Measurements from ENCODE around the gene GSTK1. TPM values are rescaled to one million over a fixed set of nuclear protein-coding genes. Genes with fewer than 3 reads are reported as not detected.

GSTK1 gene
- total and polyA plus RNA-seq, 2 donors (not counting 1 experiment from before 2014, with no cell fraction given): 181 to 315 TPM

- intact Hi-C loops (cut with micrococcal nuclease): no loop called here
- ChIA-PET POLR2A (interaction anchor here (1.4 kb wide), 1 partner anchor 11 kb away, joined by 3 read pairs; the partner anchor contains the start of gene GSTK1), CTCF (interaction anchor here (0.5 to 1.1 kb wide), 3 partner anchors 11 to 163 kb away, joined by 3 to 4 read pairs (median 3); no protein-coding TSS in a partner anchor)
- Mint-ChIP-seq H3K4me3 (peak overlapping the region; percentile 41), H3K27ac (peak overlapping the region; percentile 1), H3K27me3 (no peaks in the 10 kb centered on the region), H3K4me1 (peaks cover 53% of the 10 kb centered on the region), H3K9me3 (ENCODE audit: insufficient read depth) (peaks cover 5% of the 10 kb centered on the region)
- no peak overlapping the region for H3K4me3 ChIP-seq (ENCODE audit: control extremely low read depth in 1 of 5, extremely low read depth in 1 of 5, insufficient read depth in 1 of 5, low read depth in 2 of 5, low read length in 4 of 5)
- peak overlapping the region in 1 of 2 donors; percentile 68 for H3K27ac ChIP-seq (ENCODE audit: low read length in 2 of 2)
- ATAC-seq (ENCODE audit: low read depth) (no peak), DNase-seq (peak; percentile 20)
- H3K27me3 ChIP-seq (replicated peaks in 1 of 4; ENCODE audit: control extremely low read depth in 1 of 4, control insufficient read depth in 3 of 4, insufficient read depth in 4 of 4, low read length in 3 of 4): no peaks in the 10 kb centered on the region
- peaks cover 25 to 46% of the 10 kb centered on the region in 2 donors for H3K4me1 ChIP-seq (ENCODE audit: control insufficient read depth in 2 of 2, insufficient read depth in 2 of 2, low read length in 2 of 2)
- no peaks in the 10 kb centered on the region for H3K79me2 ChIP-seq (ENCODE audit: control insufficient read depth, insufficient read depth, low read length)
- no peak overlapping the region for H2AFZ ChIP-seq (ENCODE audit: insufficient read depth, low read depth, low read length, poor library complexity, severe bottlenecking)
- H3K9ac ChIP-seq (ENCODE audit: low read length): no peak overlapping the region
- TF ChIP-seq CTCF (IDR thresholded peaks at IDR 0.05) (no peak), EZH2 (IDR thresholded peaks at IDR 0.05; ENCODE audit: borderline replicate concordance, insufficient read depth, low read depth, low read length, poor library complexity, severe bottlenecking) (no peak)
- H3K9me3 ChIP-seq (ENCODE audit: control extremely low read depth in 1 of 3, control insufficient read depth in 2 of 3, insufficient read depth in 1 of 3, low read length in 2 of 3): peaks cover 0 to 12% (median 0%) of the 10 kb centered on the region in 3 donors
- no peaks in the 10 kb centered on the region for H4K20me1 ChIP-seq (ENCODE audit: control insufficient read depth, insufficient read depth, low read length, poor library complexity, severe bottlenecking)
- no peaks in the 10 kb centered on the region for H3K36me3 ChIP-seq (replicated peaks in 1 of 2; ENCODE audit: control extremely low read depth in 1 of 2, control insufficient read depth in 1 of 2, extremely low read depth in 1 of 2, insufficient read depth in 2 of 2, low read length in 1 of 2)
- no CpG with 5 or more reads among the region's 2 CpGs for WGBS (ENCODE audit: insufficient coverage)
- peak overlapping the region; percentile 31 for H3K4me2 ChIP-seq (replicated peaks; ENCODE audit: low read depth, low read length, poor library complexity, severe bottlenecking)
Measured at GRCh38 chr7:143252006-143252405, 11.2 kb upstream of the GSTK1 start.

- Mint-ChIP-seq H3K4me1 (peaks cover 58% of the 10 kb centered on the region), H3K4me3 (no peak overlapping the region), H3K9me3 (ENCODE audit: insufficient read depth) (no peaks in the 10 kb centered on the region), H3K27ac (peak overlapping the region; percentile 69), H3K27me3 (no peaks in the 10 kb centered on the region)
- Histone ChIP-seq H3K27me3 (replicated peaks in 1 of 4; ENCODE audit: control extremely low read depth in 1 of 4, control insufficient read depth in 3 of 4, insufficient read depth in 4 of 4, low read length in 3 of 4) (no peaks in the 10 kb centered on the region), H3K36me3 (replicated peaks in 1 of 2; ENCODE audit: control extremely low read depth in 1 of 2, control insufficient read depth in 1 of 2, extremely low read depth in 1 of 2, insufficient read depth in 2 of 2, low read length in 1 of 2) (no peaks in the 10 kb centered on the region), H3K4me3 (ENCODE audit: control extremely low read depth in 1 of 5, extremely low read depth in 1 of 5, insufficient read depth in 1 of 5, low read depth in 2 of 5, low read length in 4 of 5) (no peak overlapping the region), H3K27ac (ENCODE audit: low read length in 2 of 2) (peak overlapping the region in 1 of 2 donors; percentile 67), H3K9me3 (ENCODE audit: control extremely low read depth in 1 of 3, control insufficient read depth in 2 of 3, insufficient read depth in 1 of 3, low read length in 2 of 3) (no peaks in the 10 kb centered on the region), H4K20me1 (ENCODE audit: control insufficient read depth, insufficient read depth, low read length, poor library complexity, severe bottlenecking) (no peaks in the 10 kb centered on the region), H3K79me2 (ENCODE audit: control insufficient read depth, insufficient read depth, low read length) (no peaks in the 10 kb centered on the region), H3K9ac (ENCODE audit: low read length) (no peak overlapping the region), H3K4me1 (ENCODE audit: control insufficient read depth in 2 of 2, insufficient read depth in 2 of 2, low read length in 2 of 2) (peaks cover 38 to 63% of the 10 kb centered on the region in 2 donors), H3K4me2 (replicated peaks; ENCODE audit: low read depth, low read length, poor library complexity, severe bottlenecking) (no peak overlapping the region), H2AFZ (ENCODE audit: insufficient read depth, low read depth, low read length, poor library complexity, severe bottlenecking) (no peak overlapping the region)
- ATAC-seq (ENCODE audit: low read depth) (no peak), DNase-seq (no peak)
- TF ChIP-seq EZH2 (IDR thresholded peaks at IDR 0.05; ENCODE audit: borderline replicate concordance, insufficient read depth, low read depth, low read length, poor library complexity, severe bottlenecking) (no peak), CTCF (IDR thresholded peaks at IDR 0.05) (no peak)
- ChIA-PET CTCF (interaction anchor here (1.2 to 5.7 kb wide), 4 partner anchors 16 to 125 kb away, joined by 4 to 40 read pairs (median 6); no protein-coding TSS in a partner anchor), POLR2A (interaction anchor here (1.6 kb wide), 1 partner anchor 8 kb away, joined by 6 read pairs; the partner anchor contains the start of gene GSTK1)
- intact Hi-C loops (cut with micrococcal nuclease): loop anchor here (1.0 kb wide), 1 partner anchor 8 kb away; the partner anchor contains the start of gene GSTK1
- no CpG with 5 or more reads among the region's 3 CpGs for WGBS (ENCODE audit: insufficient coverage)
Measured at GRCh38 chr7:143255564-143255963, 7.7 kb upstream of the GSTK1 start.

All from B cell (primary cell).